Peyer's patch (tissue), 4 donors: ENCODE data around the gene ZBTB47. TPM values are rescaled to one million over a fixed set of nuclear protein-coding genes. Genes with fewer than 3 reads are reported as not detected.
A peak's percentile ranks its signal among the peaks of the same experiment; 100 is the strongest.

Experiments used
- DNase-seq, 3 donors: peaks; one replicate each; pipeline ENCODE4 v3.0.0-alpha.2; 2017 to 2019
- H3K27ac ChIP-seq, 4 donors: fragments of 200-600 bp; sonication (generic); one replicate each; pipeline ENCODE4 v1.5.1; 2016 to 2019
- H3K27me3 ChIP-seq, 2 donors: fragments of 200-600 bp; sonication (generic); one replicate each; pipeline ENCODE4 v1.5.1; 2019
- H3K36me3 ChIP-seq, 3 donors: fragments of 200-600 bp; sonication (generic); one replicate each; pipeline ENCODE4 v1.5.1; 2016 to 2019
- H3K4me1 ChIP-seq, 4 donors: fragments of 200-600 bp; sonication (generic); one replicate each; pipeline ENCODE4 v1.5.1; 2016 to 2019
- H3K4me3 ChIP-seq, 4 donors: fragments of 200-600 bp; sonication (generic); 1 replicate in 3 of 4; 2 replicates in 1 of 4; pipeline ENCODE4 v1.5.1; 2016 to 2019; ENCODE audit warnings: mild to moderate bottlenecking in 1 of 4
- H3K9me3 ChIP-seq, 4 donors: fragments of 200-600 bp; sonication (generic); one replicate each; pipeline ENCODE4 v1.5.1; 2016 to 2019; ENCODE audit warnings: mild to moderate bottlenecking in 1 of 4
- CTCF ChIP-seq, 6 experiments: fragments of 450-650 bp in 4 of 6; fragments of 200-600 bp in 2 of 6; sonication (generic) in 1 of 6; IDR thresholded peaks; one replicate each; pipeline ENCODE4 v1.5.1; 2017 to 2019; ENCODE audit warnings: antibody characterized with exemption in 6 of 6, mild to moderate bottlenecking in 3 of 6, moderate library complexity in 1 of 6
- POLR2A ChIP-seq, 2 donors: fragments of 450-650 bp; IDR thresholded peaks; one replicate each; pipeline ENCODE4 v1.5.1; 2017; ENCODE audit warnings: antibody characterized with exemption in 2 of 2, mild to moderate bottlenecking in 2 of 2, moderate library complexity in 2 of 2
- total RNA-seq, 4 donors: library from RNA; depleted of rRNA; stranded (reverse); fragments of >200 nt; gene quantifications; one replicate each; pipeline ENCODE4 v1.1.0, GENCODE V29; 2016

The ZBTB47 gene
- total RNA-seq, 4 donors from 2014 or later: 5.3 to 30.5 (median 14.7) TPM

- Histone ChIP-seq H3K27me3 (no peaks in the 10 kb centered on the region), H3K9me3 (no peaks in the 10 kb centered on the region), H3K36me3 (no peaks in the 10 kb centered on the region), H3K4me3 (no peak overlapping the region), H3K27ac (no peak overlapping the region), H3K4me1 (no peaks in the 10 kb centered on the region)
- no peak for TF ChIP-seq CTCF (IDR thresholded peaks at IDR 0.05)
- no peak for TF ChIP-seq POLR2A (IDR thresholded peaks at IDR 0.05)
- DNase-seq: peak in 1 of 3 donors; percentile 35
These were observed 44.0 kb downstream of the ZBTB47 start for GRCh38 chr3:42697289-42698051.

GRCh38 chr3:42698216-42698910 lies 44.9 kb downstream of the ZBTB47 start:
- Histone ChIP-seq H3K4me1 (no peaks in the 10 kb centered on the region), H3K4me3 (no peak overlapping the region), H3K9me3 (no peaks in the 10 kb centered on the region), H3K36me3 (no peaks in the 10 kb centered on the region), H3K27me3 (no peaks in the 10 kb centered on the region), H3K27ac (no peak overlapping the region)
- TF ChIP-seq POLR2A (IDR thresholded peaks at IDR 0.05): no peak
- no peak for TF ChIP-seq CTCF (IDR thresholded peaks at IDR 0.05)
- peak in 1 of 3 donors; percentile 13 for DNase-seq

GRCh38 chr3:42698911-42699230 lies 45.4 kb downstream of the ZBTB47 start:
- peak in 1 of 3 donors; percentile 44 for DNase-seq
- Histone ChIP-seq H3K27me3 (no peaks in the 10 kb centered on the region), H3K9me3 (no peaks in the 10 kb centered on the region), H3K4me1 (no peaks in the 10 kb centered on the region), H3K4me3 (no peak overlapping the region), H3K36me3 (no peaks in the 10 kb centered on the region), H3K27ac (no peak overlapping the region)
- no peak for TF ChIP-seq CTCF (IDR thresholded peaks at IDR 0.05)
- TF ChIP-seq POLR2A (IDR thresholded peaks at IDR 0.05): no peak

GRCh38 chr3:42699511-42699971 lies 46.0 kb downstream of the ZBTB47 start:
- no peaks in the 10 kb centered on the region for H3K9me3 ChIP-seq
- peak in 1 of 3 donors; percentile 22 for DNase-seq
- no peaks in the 10 kb centered on the region for H3K4me1 ChIP-seq
- no peak overlapping the region for H3K27ac ChIP-seq
- no peak overlapping the region for H3K4me3 ChIP-seq
- H3K36me3 ChIP-seq: no peaks in the 10 kb centered on the region
- no peaks in the 10 kb centered on the region for H3K27me3 ChIP-seq
- TF ChIP-seq POLR2A (IDR thresholded peaks at IDR 0.05) (no peak), CTCF (IDR thresholded peaks at IDR 0.05) (no peak)

GRCh38 chr3:42700366-42701288 lies 47.1 kb downstream of the ZBTB47 start:
- Histone ChIP-seq H3K9me3 (no peaks in the 10 kb centered on the region), H3K4me1 (no peaks in the 10 kb centered on the region), H3K36me3 (no peaks in the 10 kb centered on the region), H3K4me3 (no peak overlapping the region), H3K27ac (no peak overlapping the region), H3K27me3 (no peaks in the 10 kb centered on the region)
- no peak for TF ChIP-seq POLR2A (IDR thresholded peaks at IDR 0.05)
- TF ChIP-seq CTCF (IDR thresholded peaks at IDR 0.05): no peak
- DNase-seq: peak in 1 of 3 donors; percentile 37
